Measurements from ENCODE around the gene SPAG8.

Gene SPAG8

GRCh38 chr9:35763181-35763580, 48.9 kb downstream of the SPAG8 start:
- no peak overlapping the region for H3K4me3 ChIP-seq (ENCODE audit: low read depth, low read length)
- no peak overlapping the region for H3K27ac ChIP-seq
- DNase-seq: no peak
- peaks cover 5% of the 10 kb centered on the region for H3K36me3 ChIP-seq
- H3K27me3 ChIP-seq (ENCODE audit: insufficient read depth, low read depth, severe bottlenecking): no peaks in the 10 kb centered on the region
- H3K9me3 ChIP-seq (ENCODE audit: severe bottlenecking): no peaks in the 10 kb centered on the region
- TF ChIP-seq CTCF (IDR thresholded peaks at IDR 0.05; ENCODE audit: low read depth, low read length): no peak

GRCh38 chr9:35760651-35761050, 51.4 kb downstream of the SPAG8 start:
- no peak for TF ChIP-seq CTCF (IDR thresholded peaks at IDR 0.05; ENCODE audit: low read depth, low read length)
- no peak overlapping the region for H3K4me3 ChIP-seq (ENCODE audit: low read depth, low read length)
- no peaks in the 10 kb centered on the region for H3K9me3 ChIP-seq (ENCODE audit: severe bottlenecking)
- peaks cover 8% of the 10 kb centered on the region for H3K36me3 ChIP-seq
- no peaks in the 10 kb centered on the region for H3K27me3 ChIP-seq (ENCODE audit: insufficient read depth, low read depth, severe bottlenecking)
- DNase-seq: no peak
- H3K27ac ChIP-seq: no peak overlapping the region

GRCh38 chr9:35759795-35760194, 52.3 kb downstream of the SPAG8 start:
- H3K9me3 ChIP-seq (ENCODE audit: severe bottlenecking): no peaks in the 10 kb centered on the region
- H3K27ac ChIP-seq: no peak overlapping the region
- DNase-seq: no peak
- no peak overlapping the region for H3K4me3 ChIP-seq (ENCODE audit: low read depth, low read length)
- peaks cover 8% of the 10 kb centered on the region for H3K36me3 ChIP-seq
- TF ChIP-seq CTCF (IDR thresholded peaks at IDR 0.05; ENCODE audit: low read depth, low read length): no peak
- no peaks in the 10 kb centered on the region for H3K27me3 ChIP-seq (ENCODE audit: insufficient read depth, low read depth, severe bottlenecking)

Measured in WERI-Rb-1 (cell line).